Astrocyte (in vitro differentiated cells and primary cell): Measurements from ENCODE around the gene PTPA.

Experiments used
- CTCF ChIP-seq: IDR thresholded peaks from 2 replicates; pipeline ENCODE4 v1.5.1; 2011; ENCODE audit warnings: low read depth, mild to moderate bottlenecking, inconsistent platforms, low read length, moderate library complexity; ENCODE audit not compliant: insufficient read depth
- EZH2 ChIP-seq: IDR thresholded peaks from 2 replicates; pipeline ENCODE4 v1.6.1; 2012; ENCODE audit warnings: mild to moderate bottlenecking, low read length, inconsistent platforms; ENCODE audit not compliant: insufficient read depth

- no peak for TF ChIP-seq CTCF
- no peak for TF ChIP-seq EZH2
Measured at GRCh38 chr9:129183495-129184218, 72.4 kb downstream of the PTPA start.
